Muscle layer of duodenum (tissue), 2 donors: ENCODE data around the gene DCXR.

Experiments used
- H3K27ac ChIP-seq: one replicate; pipeline ENCODE4 v1.7.0; 2013; ENCODE audit warnings: mild to moderate bottlenecking, low read length
- H3K27me3 ChIP-seq: one replicate; pipeline ENCODE4 v1.7.0; 2013; ENCODE audit warnings: low read depth, mild to moderate bottlenecking, control low read depth, low read length
- H3K36me3 ChIP-seq, 2 donors: one replicate each; pipeline ENCODE4 v1.7.0; 2013; ENCODE audit warnings: low read length in 2 of 2, control low read depth in 1 of 2, mild to moderate bottlenecking in 1 of 2; ENCODE audit not compliant: insufficient read depth in 2 of 2, control insufficient read depth in 1 of 2
- H3K4me1 ChIP-seq, 2 donors: one replicate each; pipeline ENCODE4 v1.7.0; 2013; ENCODE audit warnings: low read length in 2 of 2, mild to moderate bottlenecking in 2 of 2, control low read depth in 1 of 2, moderate library complexity in 1 of 2; ENCODE audit not compliant: insufficient read depth in 2 of 2, control insufficient read depth in 1 of 2
- H3K4me3 ChIP-seq, 2 donors: one replicate each; pipeline ENCODE4 v1.7.0; 2013; ENCODE audit warnings: low read length in 2 of 2, low read depth in 1 of 2, mild to moderate bottlenecking in 1 of 2
- H3K9me3 ChIP-seq, 2 donors: one replicate each; pipeline ENCODE4 v1.7.0; 2013; ENCODE audit warnings: low read length in 2 of 2, control low read depth in 1 of 2, mild to moderate bottlenecking in 1 of 2; ENCODE audit not compliant: control insufficient read depth in 1 of 2
- donor health status: healthy.

Gene DCXR

GRCh38 chr17:82024859-82025258 lies 12.6 kb downstream of the DCXR start:
- Histone ChIP-seq H3K4me3 (no peak overlapping the region), H3K27ac (no peak overlapping the region), H3K4me1 (peaks cover 12 to 29% of the 10 kb centered on the region in 2 donors), H3K36me3 (peaks cover 0 to 11% of the 10 kb centered on the region in 2 donors), H3K27me3 (no peaks in the 10 kb centered on the region), H3K9me3 (no peaks in the 10 kb centered on the region)

GRCh38 chr17:82023447-82024241 lies 13.9 kb downstream of the DCXR start:
- H3K4me1 ChIP-seq: peaks cover 12 to 28% of the 10 kb centered on the region in 2 donors
- no peaks in the 10 kb centered on the region for H3K9me3 ChIP-seq
- H3K36me3 ChIP-seq: peaks cover 0 to 9% of the 10 kb centered on the region in 2 donors
- H3K27ac ChIP-seq: no peak overlapping the region
- H3K4me3 ChIP-seq: peak overlapping the region; percentile 64 to 75
- no peaks in the 10 kb centered on the region for H3K27me3 ChIP-seq

- peaks cover 12 to 28% of the 10 kb centered on the region in 2 donors for H3K4me1 ChIP-seq
- H3K27me3 ChIP-seq: no peaks in the 10 kb centered on the region
- H3K9me3 ChIP-seq: no peaks in the 10 kb centered on the region
- peaks cover 0 to 11% of the 10 kb centered on the region in 2 donors for H3K36me3 ChIP-seq
- no peak within 1 kb of the TSS for H3K27ac ChIP-seq
- H3K4me3 ChIP-seq: peak within 1 kb of the TSS; percentile 74 to 75
These were observed 14.5 kb downstream of the DCXR start, which contains the start of gene LRRC45 for GRCh38 chr17:82022981-82023446. TSS of gene LRRC45 (plus strand) at chr17:82023305. CDS start at chr17:82023644, 339 bp downstream.

GRCh38 chr17:82022310-82022980 lies 15.1 kb downstream of the DCXR start, which contains the start of gene CENPX:
TSS of gene CENPX (minus strand) at chr17:82022878. CDS start at chr17:82022861, 17 bp downstream.
- Histone ChIP-seq H3K4me1 (peaks cover 12 to 28% of the 10 kb centered on the region in 2 donors), H3K27me3 (no peaks in the 10 kb centered on the region), H3K27ac (no peak within 1 kb of the TSS), H3K36me3 (peaks cover 0 to 8% of the 10 kb centered on the region in 2 donors), H3K4me3 (peak within 1 kb of the TSS; percentile 74 to 75), H3K9me3 (no peaks in the 10 kb centered on the region)

GRCh38 chr17:82021900-82022309 lies 15.6 kb downstream of the DCXR start:
- H3K4me1 ChIP-seq: peaks cover 12 to 28% of the 10 kb centered on the region in 2 donors
- H3K27ac ChIP-seq: no peak overlapping the region
- peaks cover 0 to 12% of the 10 kb centered on the region in 2 donors for H3K36me3 ChIP-seq
- H3K9me3 ChIP-seq: no peaks in the 10 kb centered on the region
- peak overlapping the region; percentile 74 to 75 for H3K4me3 ChIP-seq
- H3K27me3 ChIP-seq: no peaks in the 10 kb centered on the region

GRCh38 chr17:82021107-82021899 lies 16.2 kb downstream of the DCXR start:
- H3K27ac ChIP-seq: no peak overlapping the region
- H3K27me3 ChIP-seq: no peaks in the 10 kb centered on the region
- H3K36me3 ChIP-seq: peaks cover 0 to 14% of the 10 kb centered on the region in 2 donors
- no peaks in the 10 kb centered on the region for H3K9me3 ChIP-seq
- peaks cover 12 to 28% of the 10 kb centered on the region in 2 donors for H3K4me1 ChIP-seq
- H3K4me3 ChIP-seq: peak overlapping the region; percentile 74 to 75

GRCh38 chr17:82020572-82021106 lies 16.9 kb downstream of the DCXR start:
- Histone ChIP-seq H3K4me3 (no peak overlapping the region), H3K4me1 (peaks cover 12 to 28% of the 10 kb centered on the region in 2 donors), H3K27ac (no peak overlapping the region)

GRCh38 chr17:82019690-82020571 lies 17.6 kb downstream of the DCXR start:
- no peaks in the 10 kb centered on the region for H3K27me3 ChIP-seq
- no peak overlapping the region for H3K4me3 ChIP-seq
- no peaks in the 10 kb centered on the region for H3K9me3 ChIP-seq
- H3K36me3 ChIP-seq: peaks cover 0 to 14% of the 10 kb centered on the region in 2 donors
- H3K27ac ChIP-seq: no peak overlapping the region
- H3K4me1 ChIP-seq: peaks cover 12 to 28% of the 10 kb centered on the region in 2 donors

More at GRCh38 chr17:82020572-82021106, 16.9 kb downstream of the DCXR start:
- no peaks in the 10 kb centered on the region for H3K9me3 ChIP-seq
- no peaks in the 10 kb centered on the region for H3K27me3 ChIP-seq
- peaks cover 0 to 14% of the 10 kb centered on the region in 2 donors for H3K36me3 ChIP-seq

- no peak overlapping the region for H3K27ac ChIP-seq
- H3K4me1 ChIP-seq: peaks cover 9 to 23% of the 10 kb centered on the region in 2 donors
- no peaks in the 10 kb centered on the region for H3K27me3 ChIP-seq
- peaks cover 0 to 14% of the 10 kb centered on the region in 2 donors for H3K36me3 ChIP-seq
- no peak overlapping the region for H3K4me3 ChIP-seq
- H3K9me3 ChIP-seq: no peaks in the 10 kb centered on the region
These were observed 18.4 kb downstream of the DCXR start for GRCh38 chr17:82018989-82019689.
